DMS153 treated with DMSO at 0.1 percent for 48 hours (cell line): Measurements from ENCODE around the gene BRPF1.

ENCODE experiments used
- DNase-seq: peaks from one replicate; lab custom pipeline; 2025; ENCODE audit not compliant: unreplicated experiment; lab: John Stamatoyannopoulos, UW

The BRPF1 gene

GRCh38 chr3:9730657-9731205 lies 804 bp upstream of the BRPF1 start:
- peak; percentile 29 for DNase-seq

- no peak for DNase-seq
Observed at GRCh38 chr3:9732080-9732739, 675 bp downstream of the BRPF1 start.

DNA sequence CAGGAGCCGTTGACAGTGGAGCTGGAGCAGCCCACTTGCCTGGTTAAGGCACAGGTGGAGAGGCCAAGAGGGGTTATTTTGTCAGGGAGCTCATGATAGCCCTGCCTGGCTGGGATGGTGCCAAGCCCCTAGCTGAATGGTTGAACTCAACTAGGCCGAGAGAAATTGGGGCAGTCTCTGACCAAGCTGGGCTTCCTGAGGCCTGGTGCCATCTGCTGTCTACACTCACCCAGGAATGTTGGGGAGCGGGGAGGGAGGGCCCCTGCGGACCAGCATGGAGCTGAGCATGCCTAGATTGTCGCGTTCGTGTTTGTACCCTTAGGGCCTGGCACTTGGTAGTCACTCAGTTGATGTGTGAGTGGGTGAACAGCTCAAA lies 1.2 kb downstream of the BRPF1 start:
- no peak for DNase-seq

DNA sequence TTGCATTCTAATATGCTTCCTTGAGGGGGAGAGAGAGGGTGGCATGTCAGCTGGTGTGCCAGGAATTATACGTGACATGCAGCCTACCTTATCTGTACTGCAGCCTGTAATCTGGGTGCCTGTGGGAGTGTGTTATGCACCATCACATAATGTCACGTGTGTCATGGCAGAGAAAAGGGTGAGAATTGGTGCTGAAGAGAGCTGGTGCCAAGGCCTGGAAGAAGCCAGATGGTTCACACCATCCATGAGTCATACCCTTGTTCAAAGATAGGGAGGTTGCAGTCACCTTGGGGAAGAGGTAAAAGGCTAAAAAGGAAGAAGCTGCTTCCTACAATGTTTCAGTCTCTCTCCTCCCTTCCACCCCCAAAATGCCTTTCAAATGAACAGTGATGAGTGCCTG lies 5.3 kb downstream of the BRPF1 start:
- no peak for DNase-seq

GRCh38 chr3:9739181-9739580 lies 7.6 kb downstream of the BRPF1 start:
- DNase-seq = no peak

DNA sequence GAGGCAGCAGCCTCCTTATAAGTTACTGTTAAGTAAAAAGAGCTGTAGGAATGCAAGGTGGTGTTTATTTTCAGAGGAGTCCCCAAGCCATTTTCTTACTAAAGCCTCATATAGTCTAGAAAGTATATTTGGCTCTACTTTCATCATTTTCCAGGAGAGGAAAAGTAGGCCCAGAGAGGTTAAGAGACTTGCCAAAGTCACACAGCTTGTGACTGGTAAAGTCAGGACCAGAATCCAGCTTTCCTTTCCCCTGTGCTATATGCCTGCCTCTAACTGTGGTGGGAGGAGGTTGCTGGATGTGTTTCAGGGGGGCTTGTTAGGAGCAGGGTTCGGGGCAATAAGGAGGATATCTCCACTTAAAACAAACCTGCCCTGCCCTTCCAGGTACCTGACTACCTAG lies 11.0 kb downstream of the BRPF1 start:
- no peak for DNase-seq

DNA sequence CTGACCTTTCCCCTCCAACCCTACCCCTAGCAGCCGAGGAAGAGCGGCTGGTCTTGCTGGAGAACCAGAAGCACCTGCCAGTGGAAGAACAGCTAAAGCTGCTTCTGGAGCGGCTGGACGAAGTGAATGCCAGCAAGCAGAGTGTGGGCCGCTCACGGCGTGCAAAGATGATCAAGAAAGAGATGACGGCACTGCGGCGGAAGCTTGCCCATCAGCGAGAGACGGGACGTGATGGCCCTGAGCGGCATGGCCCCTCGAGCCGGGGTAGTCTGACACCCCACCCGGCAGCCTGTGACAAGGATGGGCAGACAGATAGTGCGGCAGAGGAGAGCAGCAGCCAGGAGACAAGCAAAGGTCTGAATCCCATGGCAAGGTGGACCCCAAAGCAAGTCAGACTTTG lies 12.0 kb downstream of the BRPF1 start:
- DNase-seq = no peak

GRCh38 chr3:9744162-9744561 lies 12.6 kb downstream of the BRPF1 start:
- no peak for DNase-seq

GRCh38 chr3:9745521-9745920 lies 14.0 kb downstream of the BRPF1 start:
- no peak for DNase-seq

DNA sequence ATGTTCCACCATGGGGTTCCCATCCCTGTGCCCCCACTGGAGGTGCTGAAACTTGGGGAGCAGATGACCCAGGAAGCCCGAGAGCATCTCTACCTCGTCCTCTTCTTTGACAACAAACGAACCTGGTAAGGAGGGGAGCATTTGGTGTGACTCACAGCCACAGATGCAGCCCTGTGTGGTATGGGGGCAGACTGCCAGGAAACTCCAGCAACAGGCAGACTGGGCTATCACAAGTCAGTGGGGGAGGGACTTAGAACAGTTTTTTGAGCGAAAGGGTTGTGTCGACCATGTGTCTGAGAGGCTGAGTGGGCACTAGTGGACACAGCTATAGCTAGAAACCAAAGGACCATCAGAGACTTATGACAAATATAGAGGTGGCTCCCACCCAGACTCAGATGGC lies 14.8 kb downstream of the BRPF1 start:
- no peak for DNase-seq

- DNase-seq = no peak
Observed at GRCh38 chr3:9747267-9747666, 15.7 kb downstream of the BRPF1 start.

DNA sequence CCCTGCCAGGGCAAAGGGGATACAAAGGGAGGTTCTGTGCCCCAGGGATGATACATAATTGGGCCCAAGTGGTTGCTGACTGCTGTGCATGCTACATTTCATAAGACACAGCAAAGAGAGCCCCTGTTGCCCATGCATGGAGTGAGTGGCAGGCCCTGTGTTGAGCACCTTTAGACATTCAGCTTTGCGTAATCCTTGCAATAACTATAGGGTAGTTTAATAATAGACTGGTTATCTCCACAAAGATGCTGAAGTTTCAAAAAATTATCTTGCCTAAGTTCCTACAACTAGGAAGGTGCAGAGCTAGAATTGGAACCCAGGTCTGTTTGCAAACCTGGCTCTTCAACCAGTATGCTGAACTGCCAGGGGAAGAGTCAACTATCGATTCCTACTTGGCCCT lies 16.5 kb downstream of the BRPF1 start:
- DNase-seq = no peak

DNA sequence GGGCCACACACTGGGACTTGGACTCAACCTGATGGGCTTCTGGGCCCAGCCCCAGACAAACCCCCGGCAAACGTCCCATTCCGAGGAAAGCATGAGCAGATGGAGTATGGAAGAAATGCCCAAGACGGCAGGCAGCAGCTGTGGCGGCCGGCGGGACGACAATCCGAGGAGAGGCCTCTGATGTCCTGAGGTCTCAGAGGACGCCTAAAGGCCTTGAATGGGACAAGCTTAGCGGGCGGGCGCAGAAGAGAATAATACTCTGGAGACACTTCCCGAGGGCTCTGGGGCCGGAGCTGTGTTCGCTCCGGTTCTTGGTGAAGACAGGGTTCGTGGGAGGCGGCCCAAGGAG lies 17.7 kb downstream of the BRPF1 start:
- DNase-seq = no peak

GRCh38 chr3:9749645-9750555 lies 18.4 kb downstream of the BRPF1 start, which contains the start of gene OGG1:
TSS of gene OGG1 (plus strand) at chr3:9749952. CDS start at chr3:9750287, 335 bp downstream.
- DNase-seq = peak; percentile 74

- no peak for DNase-seq
Observed at GRCh38 chr3:9750556-9751411, 19.2 kb downstream of the BRPF1 start.

DNA sequence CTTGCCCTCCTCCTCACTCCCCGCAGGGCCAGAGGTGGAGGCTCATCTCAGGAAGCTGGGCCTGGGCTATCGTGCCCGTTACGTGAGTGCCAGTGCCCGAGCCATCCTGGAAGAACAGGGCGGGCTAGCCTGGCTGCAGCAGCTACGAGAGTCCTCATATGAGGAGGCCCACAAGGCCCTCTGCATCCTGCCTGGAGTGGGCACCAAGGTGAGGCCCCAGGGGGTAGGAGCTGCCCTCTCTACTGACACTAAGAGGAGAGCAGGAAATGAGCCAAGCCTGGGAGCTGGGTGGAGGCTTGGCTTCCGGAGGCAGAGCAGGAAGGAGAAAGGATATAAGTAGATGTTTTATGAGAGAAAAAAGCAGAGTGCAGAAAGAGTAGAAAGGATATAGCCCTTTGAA lies 23.1 kb downstream of the BRPF1 start:
- no peak for DNase-seq

- DNase-seq = no peak
Observed at GRCh38 chr3:9757427-9757826, 25.9 kb downstream of the BRPF1 start.

GRCh38 chr3:9760779-9761505 lies 29.4 kb downstream of the BRPF1 start:
- no peak for DNase-seq

DNA sequence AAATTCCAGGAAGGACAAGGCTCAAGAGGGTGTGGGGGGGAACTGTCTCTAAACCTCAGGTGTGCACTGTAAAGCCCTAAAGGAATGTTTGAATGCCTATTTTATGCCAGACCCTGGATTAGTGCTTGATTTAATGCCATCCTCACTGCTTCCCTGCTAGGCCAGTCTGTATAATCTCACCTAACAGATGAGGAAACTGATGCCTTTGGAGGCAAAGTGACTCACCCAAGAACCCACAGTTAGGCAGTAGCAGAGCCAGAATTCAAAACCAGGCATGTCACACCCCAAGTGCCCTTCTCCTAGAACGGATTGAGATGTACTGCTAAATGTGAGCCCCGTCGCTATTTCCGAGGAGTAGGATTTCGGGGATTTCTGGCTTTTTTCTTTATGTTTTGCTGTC lies 30.4 kb downstream of the BRPF1 start:
- no peak for DNase-seq

DNA sequence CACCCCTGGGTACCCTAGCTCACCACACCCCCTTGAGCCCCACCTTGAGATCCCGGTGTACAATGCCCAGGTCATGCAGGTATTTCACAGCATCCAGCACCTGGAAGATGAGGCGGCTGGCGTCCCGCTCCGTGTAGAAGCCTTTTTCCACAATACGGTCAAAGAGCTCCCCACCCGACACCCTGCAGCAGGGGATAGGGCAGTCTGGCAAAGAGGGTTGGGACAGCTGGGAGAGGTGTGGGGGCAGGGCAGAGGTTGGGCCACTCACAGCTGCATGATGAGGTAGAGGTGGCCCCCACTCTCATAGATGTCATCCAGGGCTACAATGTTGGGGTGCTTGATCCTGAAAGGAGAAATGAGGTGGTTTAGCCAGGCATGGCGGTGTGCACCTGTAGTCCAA lies 31.3 kb downstream of the BRPF1 start:
- DNase-seq = no peak

- DNase-seq = no peak
Observed at GRCh38 chr3:9765865-9766264, 34.3 kb downstream of the BRPF1 start.
